ENCODE measurements around the gene NPHP3. TPM values are rescaled to one million over a fixed set of nuclear protein-coding genes. Genes with fewer than 3 reads are reported as not detected.

NPHP3 gene
- total RNA-seq, 2 experiments from 2014 or later = 14.2 to 15.9 TPM

DNA sequence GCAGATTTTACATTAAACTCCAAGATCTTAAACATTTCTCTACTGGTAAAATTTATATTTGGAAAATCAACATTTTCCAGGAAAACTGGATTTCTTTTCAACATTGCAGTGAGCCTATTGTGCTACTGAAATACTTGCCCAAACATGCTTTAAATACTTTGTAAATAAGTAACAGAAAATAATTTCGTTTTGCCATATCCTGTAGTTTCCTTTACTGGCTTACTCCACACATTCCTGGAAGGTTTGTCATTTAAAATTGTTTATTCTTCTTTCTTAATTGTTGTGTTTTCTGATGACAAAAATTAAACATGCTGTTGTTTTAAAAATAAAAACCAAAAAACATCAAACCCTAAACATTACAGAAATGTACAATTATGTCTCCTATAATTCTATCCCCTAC, 84.6 kb downstream of the NPHP3 start:
- Mint-ChIP-seq H3K36me3 (ENCODE audit: low read depth) (peaks cover 26% of the 10 kb centered on the region), H3K27ac (no peak overlapping the region), H3K27me3 (no peaks in the 10 kb centered on the region), H3K9me3 (no peaks in the 10 kb centered on the region), H3K4me3 (no peak overlapping the region), H3K4me1 (ENCODE audit: low read depth) (no peaks in the 10 kb centered on the region)
- TF ChIP-seq, protein P1, sequence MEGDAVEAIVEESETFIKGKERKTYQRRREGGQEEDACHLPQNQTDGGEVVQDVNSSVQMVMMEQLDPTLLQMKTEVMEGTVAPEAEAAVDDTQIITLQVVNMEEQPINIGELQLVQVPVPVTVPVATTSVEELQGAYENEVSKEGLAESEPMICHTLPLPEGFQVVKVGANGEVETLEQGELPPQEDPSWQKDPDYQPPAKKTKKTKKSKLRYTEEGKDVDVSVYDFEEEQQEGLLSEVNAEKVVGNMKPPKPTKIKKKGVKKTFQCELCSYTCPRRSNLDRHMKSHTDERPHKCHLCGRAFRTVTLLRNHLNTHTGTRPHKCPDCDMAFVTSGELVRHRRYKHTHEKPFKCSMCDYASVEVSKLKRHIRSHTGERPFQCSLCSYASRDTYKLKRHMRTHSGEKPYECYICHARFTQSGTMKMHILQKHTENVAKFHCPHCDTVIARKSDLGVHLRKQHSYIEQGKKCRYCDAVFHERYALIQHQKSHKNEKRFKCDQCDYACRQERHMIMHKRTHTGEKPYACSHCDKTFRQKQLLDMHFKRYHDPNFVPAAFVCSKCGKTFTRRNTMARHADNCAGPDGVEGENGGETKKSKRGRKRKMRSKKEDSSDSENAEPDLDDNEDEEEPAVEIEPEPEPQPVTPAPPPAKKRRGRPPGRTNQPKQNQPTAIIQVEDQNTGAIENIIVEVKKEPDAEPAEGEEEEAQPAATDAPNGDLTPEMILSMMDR (IDR thresholded peaks at IDR 0.05) = no peak
- ChIA-PET POLR2A (interaction anchor here (0.6 kb wide), 1 partner anchor 1204 kb away, joined by 5 read pairs; no protein-coding TSS in a partner anchor), CTCF (interaction anchor here (6.7 kb wide), 1 partner anchor 102 kb away, joined by 130 read pairs; no protein-coding TSS in a partner anchor)
- ATAC-seq (no peak), DNase-seq (no peak)
- intact Hi-C loops (cut with micrococcal nuclease) = no loop called here

- TF ChIP-seq, protein P1 (IDR thresholded peaks at IDR 0.05) = no peak
- peaks cover 4% of the 10 kb centered on the region for H3K4me1 Mint-ChIP-seq (ENCODE audit: low read depth)
- H3K4me3 Mint-ChIP-seq = no peak overlapping the region
- ATAC-seq (no peak), DNase-seq (no peak)
- no peak overlapping the region for H3K27ac Mint-ChIP-seq
- POLR2A ChIA-PET = no interaction called here
- H3K36me3 Mint-ChIP-seq (ENCODE audit: low read depth) = peaks cover 26% of the 10 kb centered on the region
- intact Hi-C loops (cut with micrococcal nuclease) = no loop called here
- no peaks in the 10 kb centered on the region for H3K27me3 Mint-ChIP-seq
- CTCF ChIA-PET = interaction anchor here (2.2 kb wide), 1 partner anchor 99 kb away, joined by 15 read pairs; no protein-coding TSS in a partner anchor
- no peaks in the 10 kb centered on the region for H3K9me3 Mint-ChIP-seq
These were observed 87.2 kb downstream of the NPHP3 start for GRCh38 chr3:132635052-132635451.

Other genes starting within 250 kb of the NPHP3 start
- not detected for gene ACKR4, start 125.1 kb downstream of the NPHP3 start, total RNA-seq
- gene ACAD11, start 62.6 kb downstream of the NPHP3 start, total RNA-seq = 10 to 100 TPM; 20.6 to 22.3 TPM
- gene UBA5, start 62.1 kb downstream of the NPHP3 start, total RNA-seq = 10 to 100 TPM; 67.7 to 69.4 TPM

All from activated CD8-positive, alpha-beta T cell treated with anti-CD3 and anti-CD28 coated beads for 36 hours (primary cell).